Lower leg skin (tissue), 3 donors: ENCODE data around the gene BEST3.

Source experiments
- POLR2A ChIP-seq, 2 donors: fragments of 450-650 bp; IDR thresholded peaks; one replicate each; pipeline ENCODE4 v1.6.1; 2016 to 2017; ENCODE audit warnings: antibody characterized with exemption in 2 of 2, mild to moderate bottlenecking in 1 of 2, moderate library complexity in 1 of 2
- TF ChIP-seq, protein P1 (sequence below), 3 donors: fragments of 450-650 bp; IDR thresholded peaks; one replicate each; pipeline ENCODE4 v1.5.1; 2016; ENCODE audit warnings: antibody characterized with exemption in 3 of 3, mild to moderate bottlenecking in 3 of 3, moderate library complexity in 2 of 3

DNA sequence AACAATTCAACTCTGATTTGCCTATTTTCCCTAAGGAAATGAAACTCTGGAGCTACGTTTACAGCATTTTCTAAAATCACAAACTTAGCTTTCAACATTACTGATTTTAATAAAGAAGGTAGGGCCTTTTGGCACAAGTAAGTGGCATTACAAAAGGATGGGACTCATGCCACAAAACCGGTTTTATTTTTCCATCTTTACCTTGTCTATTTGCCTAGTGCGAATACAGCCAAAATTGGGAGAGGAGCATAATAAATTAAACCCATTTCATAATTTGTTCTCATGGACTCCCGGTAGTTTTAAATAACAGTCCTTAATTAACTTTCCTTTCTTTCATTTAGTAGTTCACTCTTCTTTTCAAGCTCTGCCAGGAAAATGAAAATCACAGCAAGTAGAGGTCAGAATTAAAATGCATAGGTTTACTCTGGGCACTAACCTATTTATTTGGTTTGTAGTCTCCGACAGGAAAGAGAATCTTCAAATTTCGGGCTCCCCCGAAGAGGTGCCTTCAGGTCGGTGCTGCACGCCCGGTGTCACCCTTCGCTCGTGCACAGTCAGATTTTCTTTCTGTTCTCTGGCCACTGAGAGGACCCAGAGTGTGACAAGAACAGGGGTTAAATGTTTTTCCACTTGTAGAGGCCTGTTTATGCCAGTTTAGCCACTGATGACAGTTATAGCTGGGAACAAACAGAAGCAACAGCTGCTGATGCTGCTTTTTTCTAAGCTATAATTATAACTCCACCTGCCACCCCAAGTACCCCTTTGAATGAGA, at the start of gene BEST3:
- TF ChIP-seq, protein P1, sequence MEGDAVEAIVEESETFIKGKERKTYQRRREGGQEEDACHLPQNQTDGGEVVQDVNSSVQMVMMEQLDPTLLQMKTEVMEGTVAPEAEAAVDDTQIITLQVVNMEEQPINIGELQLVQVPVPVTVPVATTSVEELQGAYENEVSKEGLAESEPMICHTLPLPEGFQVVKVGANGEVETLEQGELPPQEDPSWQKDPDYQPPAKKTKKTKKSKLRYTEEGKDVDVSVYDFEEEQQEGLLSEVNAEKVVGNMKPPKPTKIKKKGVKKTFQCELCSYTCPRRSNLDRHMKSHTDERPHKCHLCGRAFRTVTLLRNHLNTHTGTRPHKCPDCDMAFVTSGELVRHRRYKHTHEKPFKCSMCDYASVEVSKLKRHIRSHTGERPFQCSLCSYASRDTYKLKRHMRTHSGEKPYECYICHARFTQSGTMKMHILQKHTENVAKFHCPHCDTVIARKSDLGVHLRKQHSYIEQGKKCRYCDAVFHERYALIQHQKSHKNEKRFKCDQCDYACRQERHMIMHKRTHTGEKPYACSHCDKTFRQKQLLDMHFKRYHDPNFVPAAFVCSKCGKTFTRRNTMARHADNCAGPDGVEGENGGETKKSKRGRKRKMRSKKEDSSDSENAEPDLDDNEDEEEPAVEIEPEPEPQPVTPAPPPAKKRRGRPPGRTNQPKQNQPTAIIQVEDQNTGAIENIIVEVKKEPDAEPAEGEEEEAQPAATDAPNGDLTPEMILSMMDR (IDR thresholded peaks at IDR 0.05): no peak
- TF ChIP-seq POLR2A (IDR thresholded peaks at IDR 0.05): no peak
